ENCODE measurements around the gene LRGUK. TPM values are rescaled to one million over a fixed set of nuclear protein-coding genes. Genes with fewer than 3 reads are reported as not detected.

The LRGUK gene
- total and polyA plus RNA-seq, 2 experiments from 2014 or later: 2.4 to 7.1 TPM

DNA sequence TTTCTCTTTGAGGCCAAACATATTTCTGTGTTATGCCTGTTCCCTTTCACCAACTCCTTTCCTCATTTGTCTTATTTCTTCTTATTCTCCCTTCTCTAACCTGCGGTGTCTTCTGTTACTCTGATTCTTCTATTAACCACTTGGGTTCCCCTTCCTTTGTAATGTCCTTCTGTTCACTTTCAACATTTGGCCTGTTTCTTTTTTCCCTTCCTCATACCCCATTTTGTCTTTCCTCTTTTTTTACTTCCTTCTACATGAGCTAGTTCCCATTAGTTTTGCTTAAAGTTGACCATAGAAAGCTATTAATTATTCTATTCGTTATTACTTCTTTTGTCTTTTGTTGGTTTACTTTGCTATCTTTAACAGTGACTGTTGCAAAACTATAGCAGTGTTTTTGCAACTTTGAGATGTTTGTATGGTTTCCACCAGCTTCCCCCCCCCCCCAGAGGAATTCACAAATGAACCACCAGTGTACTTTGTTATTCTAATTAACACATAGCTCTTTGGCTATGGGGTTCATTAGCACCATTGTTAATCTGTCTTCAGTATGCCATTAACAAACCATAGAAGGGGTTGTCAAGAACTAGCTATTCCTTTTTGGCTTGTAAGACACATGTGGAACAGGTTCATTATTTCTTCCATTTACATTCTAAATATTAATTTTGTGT lies 2.9 kb downstream of the LRGUK start (continued):
- TF ChIP-seq, protein P1, sequence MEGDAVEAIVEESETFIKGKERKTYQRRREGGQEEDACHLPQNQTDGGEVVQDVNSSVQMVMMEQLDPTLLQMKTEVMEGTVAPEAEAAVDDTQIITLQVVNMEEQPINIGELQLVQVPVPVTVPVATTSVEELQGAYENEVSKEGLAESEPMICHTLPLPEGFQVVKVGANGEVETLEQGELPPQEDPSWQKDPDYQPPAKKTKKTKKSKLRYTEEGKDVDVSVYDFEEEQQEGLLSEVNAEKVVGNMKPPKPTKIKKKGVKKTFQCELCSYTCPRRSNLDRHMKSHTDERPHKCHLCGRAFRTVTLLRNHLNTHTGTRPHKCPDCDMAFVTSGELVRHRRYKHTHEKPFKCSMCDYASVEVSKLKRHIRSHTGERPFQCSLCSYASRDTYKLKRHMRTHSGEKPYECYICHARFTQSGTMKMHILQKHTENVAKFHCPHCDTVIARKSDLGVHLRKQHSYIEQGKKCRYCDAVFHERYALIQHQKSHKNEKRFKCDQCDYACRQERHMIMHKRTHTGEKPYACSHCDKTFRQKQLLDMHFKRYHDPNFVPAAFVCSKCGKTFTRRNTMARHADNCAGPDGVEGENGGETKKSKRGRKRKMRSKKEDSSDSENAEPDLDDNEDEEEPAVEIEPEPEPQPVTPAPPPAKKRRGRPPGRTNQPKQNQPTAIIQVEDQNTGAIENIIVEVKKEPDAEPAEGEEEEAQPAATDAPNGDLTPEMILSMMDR (conservative IDR thresholded peaks at IDR 0.05; ENCODE audit: low read depth in 2 of 2): no peak
- peak; percentile 65; the same call in 1 of the 2 replicates for TF ChIP-seq NANOG (IDR thresholded peaks at IDR 0.05; ENCODE audit: borderline replicate concordance)

DNA sequence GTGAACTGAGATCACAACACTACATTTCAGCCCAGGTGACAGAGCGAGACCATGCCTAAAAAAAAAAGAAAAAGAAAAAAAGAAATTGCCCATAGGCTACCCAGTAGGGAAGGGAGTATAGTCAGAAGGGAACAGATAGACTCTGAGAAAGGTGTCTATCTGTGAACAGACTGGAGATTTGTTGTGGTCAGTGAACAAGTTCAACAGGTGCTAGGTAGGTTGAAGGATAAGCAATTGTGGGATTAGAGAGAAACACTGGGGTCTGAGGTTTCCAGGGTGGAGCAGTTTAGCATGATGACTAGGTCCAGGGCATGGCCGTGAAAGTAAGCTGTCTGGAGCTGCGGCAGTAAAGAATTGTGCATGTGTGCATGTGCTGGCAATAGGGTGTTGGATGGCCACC lies 6.9 kb downstream of the LRGUK start:
- H3K79me2 ChIP-seq (replicated peaks; ENCODE audit: insufficient read depth): peaks cover 12% of the 10 kb centered on the region; the same call in 1 of the 2 replicates
- H3K4me3 Mint-ChIP-seq: no peak overlapping the region
- TF ChIP-seq EZH2 (IDR thresholded peaks at IDR 0.05; ENCODE audit: low read depth, unreplicated experiment) (no peak), POLR2AphosphoS5 (IDR thresholded peaks at IDR 0.05; ENCODE audit: low read depth) (no peak), NANOG (IDR thresholded peaks at IDR 0.05; ENCODE audit: borderline replicate concordance) (no peak), EZH2phosphoT487 (IDR thresholded peaks at IDR 0.05; ENCODE audit: unreplicated experiment) (no peak), JUNB (IDR thresholded peaks at IDR 0.05; ENCODE audit: unreplicated experiment) (no peak), STAT1 (IDR thresholded peaks at IDR 0.05; ENCODE audit: unreplicated experiment) (no peak)
- TF ChIP-seq, protein P2, sequence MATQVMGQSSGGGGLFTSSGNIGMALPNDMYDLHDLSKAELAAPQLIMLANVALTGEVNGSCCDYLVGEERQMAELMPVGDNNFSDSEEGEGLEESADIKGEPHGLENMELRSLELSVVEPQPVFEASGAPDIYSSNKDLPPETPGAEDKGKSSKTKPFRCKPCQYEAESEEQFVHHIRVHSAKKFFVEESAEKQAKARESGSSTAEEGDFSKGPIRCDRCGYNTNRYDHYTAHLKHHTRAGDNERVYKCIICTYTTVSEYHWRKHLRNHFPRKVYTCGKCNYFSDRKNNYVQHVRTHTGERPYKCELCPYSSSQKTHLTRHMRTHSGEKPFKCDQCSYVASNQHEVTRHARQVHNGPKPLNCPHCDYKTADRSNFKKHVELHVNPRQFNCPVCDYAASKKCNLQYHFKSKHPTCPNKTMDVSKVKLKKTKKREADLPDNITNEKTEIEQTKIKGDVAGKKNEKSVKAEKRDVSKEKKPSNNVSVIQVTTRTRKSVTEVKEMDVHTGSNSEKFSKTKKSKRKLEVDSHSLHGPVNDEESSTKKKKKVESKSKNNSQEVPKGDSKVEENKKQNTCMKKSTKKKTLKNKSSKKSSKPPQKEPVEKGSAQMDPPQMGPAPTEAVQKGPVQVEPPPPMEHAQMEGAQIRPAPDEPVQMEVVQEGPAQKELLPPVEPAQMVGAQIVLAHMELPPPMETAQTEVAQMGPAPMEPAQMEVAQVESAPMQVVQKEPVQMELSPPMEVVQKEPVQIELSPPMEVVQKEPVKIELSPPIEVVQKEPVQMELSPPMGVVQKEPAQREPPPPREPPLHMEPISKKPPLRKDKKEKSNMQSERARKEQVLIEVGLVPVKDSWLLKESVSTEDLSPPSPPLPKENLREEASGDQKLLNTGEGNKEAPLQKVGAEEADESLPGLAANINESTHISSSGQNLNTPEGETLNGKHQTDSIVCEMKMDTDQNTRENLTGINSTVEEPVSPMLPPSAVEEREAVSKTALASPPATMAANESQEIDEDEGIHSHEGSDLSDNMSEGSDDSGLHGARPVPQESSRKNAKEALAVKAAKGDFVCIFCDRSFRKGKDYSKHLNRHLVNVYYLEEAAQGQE (IDR thresholded peaks at IDR 0.05; ENCODE audit: unreplicated experiment): no peak
- TF ChIP-seq, protein P1 (conservative IDR thresholded peaks at IDR 0.05; ENCODE audit: low read depth in 2 of 2): no peak
- TF ChIP-seq, protein P3, sequence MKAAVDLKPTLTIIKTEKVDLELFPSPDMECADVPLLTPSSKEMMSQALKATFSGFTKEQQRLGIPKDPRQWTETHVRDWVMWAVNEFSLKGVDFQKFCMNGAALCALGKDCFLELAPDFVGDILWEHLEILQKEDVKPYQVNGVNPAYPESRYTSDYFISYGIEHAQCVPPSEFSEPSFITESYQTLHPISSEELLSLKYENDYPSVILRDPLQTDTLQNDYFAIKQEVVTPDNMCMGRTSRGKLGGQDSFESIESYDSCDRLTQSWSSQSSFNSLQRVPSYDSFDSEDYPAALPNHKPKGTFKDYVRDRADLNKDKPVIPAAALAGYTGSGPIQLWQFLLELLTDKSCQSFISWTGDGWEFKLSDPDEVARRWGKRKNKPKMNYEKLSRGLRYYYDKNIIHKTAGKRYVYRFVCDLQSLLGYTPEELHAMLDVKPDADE (IDR thresholded peaks at IDR 0.05): no peak
- no peak overlapping the region for H2AFZ ChIP-seq
- H3K27ac Mint-ChIP-seq: peak overlapping the region; percentile 33; the same call in 1 of the 2 replicates
- H3K4me1 ChIP-seq (ENCODE audit: insufficient read depth): peaks cover 37% of the 10 kb centered on the region
- H3K27me3 Mint-ChIP-seq (ENCODE audit: insufficient read depth, low read depth, poor library complexity): peaks cover 5% of the 10 kb centered on the region
- H3K9me3 Mint-ChIP-seq: peaks cover 7% of the 10 kb centered on the region; the same call in 2 of the 3 replicates
- H3F3A ChIP-seq (replicated peaks; ENCODE audit: low read depth): no peaks in the 10 kb centered on the region
- H3K4me3 ChIP-seq: no peak overlapping the region
- no peak overlapping the region for H3K27ac ChIP-seq (ENCODE audit: low read depth)
- H3K27me3 ChIP-seq (ENCODE audit: insufficient read depth): no peaks in the 10 kb centered on the region
- H3K9me2 ChIP-seq (ENCODE audit: insufficient read depth): no peaks in the 10 kb centered on the region
- no peak for ATAC-seq
- no peak overlapping the region for H3K4me2 ChIP-seq
- no peak for DNase-seq (ENCODE audit: low spot score)
- no peaks in the 10 kb centered on the region for H3K36me3 ChIP-seq (ENCODE audit: insufficient read depth)
- H3K36me3 Mint-ChIP-seq (ENCODE audit: low read depth): peaks cover 34% of the 10 kb centered on the region
- H4K20me1 ChIP-seq (replicated peaks; ENCODE audit: insufficient read depth): no peaks in the 10 kb centered on the region
- H3K4me1 Mint-ChIP-seq: peaks cover 39% of the 10 kb centered on the region
